Adipocyte (in vitro differentiated cells): ENCODE data around the gene NAA25.
A peak's percentile ranks its signal among the peaks of the same experiment; 100 is the strongest.

ENCODE experiments used
- DNase-seq: peaks from one replicate; pipeline ENCODE4 v3.0.0-alpha.2; 2015; ENCODE audit warnings: low read depth
- H3K27me3 ChIP-seq: replicated peaks from 2 replicates; pipeline ENCODE4 v1.7.0; 2013; ENCODE audit warnings: mild to moderate bottlenecking, low read length, moderate library complexity; ENCODE audit not compliant: control insufficient read depth, insufficient read depth
- H3K36me3 ChIP-seq: 2 replicates; pipeline ENCODE4 v1.7.0; 2013; ENCODE audit warnings: low read length, mild to moderate bottlenecking, moderate library complexity; ENCODE audit not compliant: control insufficient read depth, insufficient read depth, severe bottlenecking
- H3K4me1 ChIP-seq: 2 replicates; pipeline ENCODE4 v1.7.0; 2013; ENCODE audit warnings: mild to moderate bottlenecking, low read length, moderate library complexity; ENCODE audit not compliant: control insufficient read depth, insufficient read depth
- H3K4me3 ChIP-seq: 2 replicates; pipeline ENCODE4 v1.7.0; 2013; ENCODE audit warnings: mild to moderate bottlenecking, low read length, moderate library complexity
- H3K9ac ChIP-seq: 2 replicates; pipeline ENCODE4 v1.7.0; 2013; ENCODE audit warnings: mild to moderate bottlenecking, low read length, moderate library complexity
- H3K9me3 ChIP-seq: 2 replicates; pipeline ENCODE4 v1.7.0; 2013; ENCODE audit warnings: mild to moderate bottlenecking, low read length, moderate library complexity; ENCODE audit not compliant: control insufficient read depth

The NAA25 gene

GRCh38 chr12:112035219-112035785, 73.3 kb downstream of the NAA25 start:
- Histone ChIP-seq H3K4me3 (no peak overlapping the region), H3K9ac (no peak overlapping the region), H3K36me3 (peaks cover 91% of the 10 kb centered on the region), H3K4me1 (no peaks in the 10 kb centered on the region), H3K9me3 (no peaks in the 10 kb centered on the region), H3K27me3 (no peaks in the 10 kb centered on the region)
- no peak for DNase-seq

- Histone ChIP-seq H3K9me3 (no peaks in the 10 kb centered on the region), H3K4me1 (no peaks in the 10 kb centered on the region), H3K36me3 (peaks cover 90% of the 10 kb centered on the region), H3K27me3 (no peaks in the 10 kb centered on the region), H3K9ac (no peak overlapping the region), H3K4me3 (no peak overlapping the region)
- no peak for DNase-seq
These were observed 76.3 kb downstream of the NAA25 start for GRCh38 chr12:112032292-112032691.

GRCh38 chr12:112031472-112031871, 77.1 kb downstream of the NAA25 start:
- Histone ChIP-seq H3K27me3 (no peaks in the 10 kb centered on the region), H3K36me3 (peaks cover 83% of the 10 kb centered on the region), H3K9me3 (no peaks in the 10 kb centered on the region), H3K4me1 (no peaks in the 10 kb centered on the region), H3K9ac (no peak overlapping the region), H3K4me3 (no peak overlapping the region)
- DNase-seq, result no peak

GRCh38 chr12:112029301-112029700, 79.3 kb downstream of the NAA25 start:
- H3K9me3 ChIP-seq, result no peaks in the 10 kb centered on the region
- peaks cover 5% of the 10 kb centered on the region for H3K4me1 ChIP-seq
- H3K27me3 ChIP-seq, result no peaks in the 10 kb centered on the region
- no peak overlapping the region for H3K4me3 ChIP-seq
- H3K36me3 ChIP-seq, result peaks cover 78% of the 10 kb centered on the region
- DNase-seq, result no peak
- no peak overlapping the region for H3K9ac ChIP-seq

GRCh38 chr12:112025808-112026375, 82.7 kb downstream of the NAA25 start:
- H3K9ac ChIP-seq, result no peak overlapping the region
- H3K4me3 ChIP-seq, result no peak overlapping the region
- H3K9me3 ChIP-seq, result no peaks in the 10 kb centered on the region
- H3K36me3 ChIP-seq, result peaks cover 79% of the 10 kb centered on the region
- H3K4me1 ChIP-seq, result peaks cover 5% of the 10 kb centered on the region
- no peaks in the 10 kb centered on the region for H3K27me3 ChIP-seq
- DNase-seq, result no peak

- DNase-seq, result no peak
- H3K9ac ChIP-seq, result no peak overlapping the region
- H3K9me3 ChIP-seq, result no peaks in the 10 kb centered on the region
- peaks cover 14% of the 10 kb centered on the region for H3K4me1 ChIP-seq
- H3K36me3 ChIP-seq, result peaks cover 71% of the 10 kb centered on the region
- H3K27me3 ChIP-seq, result no peaks in the 10 kb centered on the region
- H3K4me3 ChIP-seq, result no peak overlapping the region
These were observed 84.7 kb downstream of the NAA25 start for GRCh38 chr12:112023759-112024396.

- H3K9me3 ChIP-seq, result no peaks in the 10 kb centered on the region
- DNase-seq, result no peak
- H3K27me3 ChIP-seq, result no peaks in the 10 kb centered on the region
- peaks cover 19% of the 10 kb centered on the region for H3K4me1 ChIP-seq
- no peak overlapping the region for H3K4me3 ChIP-seq
- H3K9ac ChIP-seq, result no peak overlapping the region
- H3K36me3 ChIP-seq, result peaks cover 63% of the 10 kb centered on the region
These were observed 86.2 kb downstream of the NAA25 start for GRCh38 chr12:112022241-112023016.

- Histone ChIP-seq H3K4me3 (no peak overlapping the region), H3K27me3 (no peaks in the 10 kb centered on the region), H3K4me1 (peaks cover 16% of the 10 kb centered on the region), H3K36me3 (peaks cover 61% of the 10 kb centered on the region), H3K9ac (no peak overlapping the region), H3K9me3 (no peaks in the 10 kb centered on the region)
- DNase-seq, result no peak
These were observed 87.6 kb downstream of the NAA25 start for GRCh38 chr12:112020947-112021457.

GRCh38 chr12:112018571-112019237, 89.9 kb downstream of the NAA25 start:
- peaks cover 49% of the 10 kb centered on the region for H3K36me3 ChIP-seq
- DNase-seq, result peak; percentile 90
- H3K4me3 ChIP-seq, result no peak overlapping the region
- H3K4me1 ChIP-seq, result peaks cover 21% of the 10 kb centered on the region
- H3K9me3 ChIP-seq, result no peaks in the 10 kb centered on the region
- H3K9ac ChIP-seq, result no peak overlapping the region
- no peaks in the 10 kb centered on the region for H3K27me3 ChIP-seq

GRCh38 chr12:112017041-112017440, 91.5 kb downstream of the NAA25 start:
- peaks cover 26% of the 10 kb centered on the region for H3K4me1 ChIP-seq
- H3K27me3 ChIP-seq, result no peaks in the 10 kb centered on the region
- DNase-seq, result no peak
- no peak overlapping the region for H3K4me3 ChIP-seq
- no peaks in the 10 kb centered on the region for H3K9me3 ChIP-seq
- H3K9ac ChIP-seq, result no peak overlapping the region
- peaks cover 33% of the 10 kb centered on the region for H3K36me3 ChIP-seq

- H3K4me1 ChIP-seq, result peaks cover 35% of the 10 kb centered on the region
- no peak overlapping the region for H3K9ac ChIP-seq
- H3K4me3 ChIP-seq, result no peak overlapping the region
- H3K9me3 ChIP-seq, result no peaks in the 10 kb centered on the region
- peaks cover 24% of the 10 kb centered on the region for H3K36me3 ChIP-seq
- no peak for DNase-seq
- no peaks in the 10 kb centered on the region for H3K27me3 ChIP-seq
These were observed 92.6 kb downstream of the NAA25 start for GRCh38 chr12:112015938-112016337.
